HepG2 (cell line): ENCODE data around the gene CD81. TPM values are rescaled to one million over a fixed set of nuclear protein-coding genes. Genes with fewer than 3 reads are reported as not detected.

Source experiments
- ADNP ChIP-seq: sonication (generic); formaldehyde crosslinking; IDR thresholded peaks from 2 replicates; pipeline ENCODE4 v1.4.0; 2020; ENCODE audit warnings: missing genetic modification reagents
- CHCHD3 ChIP-seq: sonication (generic); formaldehyde crosslinking; IDR thresholded peaks from 2 replicates; pipeline ENCODE4 v1.8.0; 2022; ENCODE audit warnings: mild to moderate bottlenecking, missing genetic modification reagents, moderate library complexity
- GRHL1 ChIP-seq: sonication (generic); formaldehyde crosslinking; conservative IDR thresholded peaks from 2 replicates; pipeline ENCODE4 v1.8.0; 2022; ENCODE audit warnings: missing genetic modification reagents
- HCFC1 ChIP-seq: fragments of 150-350 bp; IDR thresholded peaks from 2 replicates; pipeline ENCODE4 v1.6.1; 2014; ENCODE audit warnings: low read depth, low read length
- HNRNPH1 ChIP-seq: fragments of 200-400 bp; formaldehyde crosslinking; optimal IDR thresholded peaks from 2 replicates; pipeline ENCODE3; 2017; ENCODE audit warnings: mild to moderate bottlenecking, low read depth, low read length
- MEIS2 ChIP-seq: sonication (generic); formaldehyde crosslinking; IDR thresholded peaks from 2 replicates; pipeline ENCODE4 v1.9.0; 2021; ENCODE audit warnings: mild to moderate bottlenecking, missing genetic modification reagents
- NFIC ChIP-seq: IDR thresholded peaks from 2 replicates; pipeline ENCODE4 v1.6.1; 2012; ENCODE audit warnings: mild to moderate bottlenecking, low read length, inconsistent platforms
- PAF1 ChIP-seq: IDR thresholded peaks from 2 replicates; pipeline ENCODE4 v1.6.1; 2016; ENCODE audit warnings: missing genetic modification reagents, missing compliant biosample characterization
- PRMT3 ChIP-seq: sonication (generic); formaldehyde crosslinking; IDR thresholded peaks from 2 replicates; pipeline ENCODE4 v1.8.1; 2022; ENCODE audit warnings: low read depth, mild to moderate bottlenecking, moderate library complexity, missing genetic modification reagents, borderline replicate concordance
- SIX1 ChIP-seq: sonication (generic); formaldehyde crosslinking; IDR thresholded peaks from 2 replicates; pipeline ENCODE4 v1.4.0; 2020; ENCODE audit warnings: missing genetic modification reagents, borderline replicate concordance
- SKI ChIP-seq: fragments of 450-650 bp; IDR thresholded peaks from one replicate; pipeline ENCODE4 v1.6.1; 2018; ENCODE audit warnings: mild to moderate bottlenecking; ENCODE audit not compliant: partially characterized antibody
- SNRNP70 ChIP-seq: fragments of 200-400 bp; formaldehyde crosslinking; IDR thresholded peaks from 2 replicates; pipeline ENCODE4 v1.6.1; 2017; ENCODE audit warnings: mild to moderate bottlenecking, low read depth, low read length, moderate library complexity
- TEAD3 ChIP-seq: optimal IDR thresholded peaks from 2 replicates; pipeline ENCODE3; 2016; ENCODE audit warnings: borderline replicate concordance
- WIZ ChIP-seq: sonication (generic); formaldehyde crosslinking; IDR thresholded peaks from 2 replicates; pipeline ENCODE4 v1.5.1; 2020; ENCODE audit warnings: mild to moderate bottlenecking, missing genetic modification reagents
- ZBTB7B ChIP-seq: sonication (generic); formaldehyde crosslinking; IDR thresholded peaks from 2 replicates; pipeline ENCODE4 v1.4.0; 2020; ENCODE audit warnings: missing genetic modification reagents
- ZEB1 ChIP-seq: IDR thresholded peaks from 2 replicates; pipeline ENCODE4 v1.6.1; 2012; ENCODE audit warnings: mild to moderate bottlenecking, low read depth, inconsistent platforms; ENCODE audit not compliant: insufficient replicate concordance
- ZNF263 ChIP-seq: sonication (generic); formaldehyde crosslinking; IDR thresholded peaks from 2 replicates; pipeline ENCODE4 v1.4.0; 2020; ENCODE audit warnings: missing genetic modification reagents
- ZNF430 ChIP-seq: sonication (generic); formaldehyde crosslinking; IDR thresholded peaks from 2 replicates; pipeline ENCODE4 v1.9.0; 2021; ENCODE audit warnings: mild to moderate bottlenecking, missing genetic modification reagents
- ZNF737 ChIP-seq: sonication (generic); formaldehyde crosslinking; IDR thresholded peaks from 2 replicates; pipeline ENCODE4 v1.5.0; 2020; ENCODE audit warnings: missing genetic modification reagents, mild to moderate bottlenecking, borderline replicate concordance
- ZNF883 ChIP-seq: sonication (generic); formaldehyde crosslinking; IDR thresholded peaks from 2 replicates; pipeline ENCODE4 v1.5.1; 2020; ENCODE audit warnings: mild to moderate bottlenecking, missing genetic modification reagents; ENCODE audit errors: not compliant biosample characterization
- polyA plus RNA-seq, 8 experiments: library from polyadenylated mRNA; depleted of rRNA in 3 of 8; stranded (reverse) in 7 of 8; unstranded in 1 of 8; fragments of >200 nt; fragmentation: Illumina TruSeq in 4 of 8; extraction: Trizol in 4 of 8; gene quantifications; 2 replicates each; pipeline versions ENCODE4 v1.2.1 to v1.2.3, GENCODE V29; 2011 to 2016; ENCODE audit warnings: low read depth in 4 of 8, missing spikeins in 1 of 8, mixed read lengths in 1 of 8; ENCODE audit not compliant: insufficient read depth in 1 of 8
- total RNA-seq, 5 experiments: library from RNA; depleted of rRNA; stranded (reverse); fragments of >200 nt; fragmentation: Illumina TruSeq; extraction: Trizol; gene quantifications; 2 replicates each; pipeline ENCODE4 v1.2.3, GENCODE V29; 2016; ENCODE audit warnings: low read depth in 1 of 5
- TF ChIP-seq, protein P1 (sequence below): sonication (generic); formaldehyde crosslinking; IDR thresholded peaks from 2 replicates; pipeline ENCODE4 v1.4.0; 2020; ENCODE audit warnings: mild to moderate bottlenecking, missing genetic modification reagents
- TF ChIP-seq, protein P2 (sequence below): sonication (generic); formaldehyde crosslinking; IDR thresholded peaks from 2 replicates; pipeline ENCODE4 v1.5.0; 2020; ENCODE audit warnings: mild to moderate bottlenecking, low read depth, missing genetic modification reagents, borderline replicate concordance

Gene CD81
- total and polyA plus RNA-seq, 2 of the 13 experiments (the other 11 are each of a cell fraction or from before 2014, with no cell fraction given): not detected

DNA sequence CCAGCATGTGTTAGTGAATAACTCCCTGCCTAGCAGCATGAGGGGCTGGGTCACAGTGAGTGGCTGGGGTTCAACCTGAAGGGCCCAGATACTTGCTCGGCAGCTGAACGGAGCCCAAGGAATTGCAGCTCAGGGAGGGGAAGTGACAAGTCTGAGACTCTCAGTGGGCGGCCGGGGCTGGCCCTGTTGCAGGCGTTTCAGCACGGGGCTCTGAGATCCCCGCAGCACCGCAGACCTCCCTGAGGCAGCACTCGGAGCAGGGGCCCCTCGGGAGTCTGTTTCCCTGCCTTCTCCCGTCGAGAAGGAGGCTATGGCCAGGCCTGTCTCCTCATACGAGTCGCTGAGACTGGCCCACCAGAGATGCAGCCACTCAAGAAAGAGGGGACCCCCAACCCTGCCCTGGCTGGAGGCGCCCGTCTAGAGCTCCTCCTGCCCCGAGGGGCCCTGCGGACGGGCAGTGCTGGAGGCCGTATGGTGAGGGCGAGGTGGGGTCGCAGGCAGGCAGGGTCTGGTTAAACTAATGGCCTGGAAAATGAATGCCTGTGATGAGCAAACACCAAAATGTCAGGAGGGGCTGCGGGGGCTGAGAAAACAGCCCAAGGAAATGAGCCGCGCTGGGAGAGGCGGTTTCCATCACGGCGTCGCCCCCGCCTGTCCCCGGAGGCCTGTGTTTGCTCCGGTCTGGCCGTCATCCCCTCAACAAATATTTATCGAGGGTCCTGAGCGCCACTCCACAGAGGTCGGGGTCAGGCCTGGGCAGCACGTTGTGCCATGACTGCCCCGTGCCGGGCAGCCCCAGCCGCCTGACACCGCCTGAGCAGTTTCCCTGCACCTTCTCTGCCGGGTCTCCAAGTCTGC, 32.7 kb downstream of the CD81 start (continued):
- TF ChIP-seq SIX1 (CRISPR knock-in tag) (no peak), TEAD3 (CRISPR knock-in tag) (peak; percentile 59), PRMT3 (CRISPR knock-in tag) (no peak), MEIS2 (CRISPR knock-in tag) (peak; percentile 71; the same call in 1 of the 2 replicates), ZNF883 (no peak), SNRNP70 (no peak), GRHL1 (CRISPR knock-in tag) (no peak), ZBTB7B (CRISPR knock-in tag) (peak; percentile 89), HCFC1 (no peak), ZEB1 (no peak), HNRNPH1 (no peak), PAF1 (CRISPR knock-in tag) (no peak), SKI (peak; percentile 33), NFIC (no peak), ZNF263 (CRISPR knock-in tag) (peak; percentile 92), CHCHD3 (no peak), ZNF737 (CRISPR knock-in tag) (no peak), ZNF430 (no peak), WIZ (CRISPR knock-in tag) (no peak), ADNP (CRISPR knock-in tag) (no peak)
- TF ChIP-seq, protein P1, sequence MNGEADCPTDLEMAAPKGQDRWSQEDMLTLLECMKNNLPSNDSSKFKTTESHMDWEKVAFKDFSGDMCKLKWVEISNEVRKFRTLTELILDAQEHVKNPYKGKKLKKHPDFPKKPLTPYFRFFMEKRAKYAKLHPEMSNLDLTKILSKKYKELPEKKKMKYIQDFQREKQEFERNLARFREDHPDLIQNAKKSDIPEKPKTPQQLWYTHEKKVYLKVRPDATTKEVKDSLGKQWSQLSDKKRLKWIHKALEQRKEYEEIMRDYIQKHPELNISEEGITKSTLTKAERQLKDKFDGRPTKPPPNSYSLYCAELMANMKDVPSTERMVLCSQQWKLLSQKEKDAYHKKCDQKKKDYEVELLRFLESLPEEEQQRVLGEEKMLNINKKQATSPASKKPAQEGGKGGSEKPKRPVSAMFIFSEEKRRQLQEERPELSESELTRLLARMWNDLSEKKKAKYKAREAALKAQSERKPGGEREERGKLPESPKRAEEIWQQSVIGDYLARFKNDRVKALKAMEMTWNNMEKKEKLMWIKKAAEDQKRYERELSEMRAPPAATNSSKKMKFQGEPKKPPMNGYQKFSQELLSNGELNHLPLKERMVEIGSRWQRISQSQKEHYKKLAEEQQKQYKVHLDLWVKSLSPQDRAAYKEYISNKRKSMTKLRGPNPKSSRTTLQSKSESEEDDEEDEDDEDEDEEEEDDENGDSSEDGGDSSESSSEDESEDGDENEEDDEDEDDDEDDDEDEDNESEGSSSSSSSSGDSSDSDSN (CRISPR knock-in tag): peak; percentile 54; the same call in 1 of the 2 replicates
- TF ChIP-seq, protein P2, sequence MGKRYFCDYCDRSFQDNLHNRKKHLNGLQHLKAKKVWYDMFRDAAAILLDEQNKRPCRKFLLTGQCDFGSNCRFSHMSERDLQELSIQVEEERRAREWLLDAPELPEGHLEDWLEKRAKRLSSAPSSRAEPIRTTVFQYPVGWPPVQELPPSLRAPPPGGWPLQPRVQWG: no peak
